ENCODE measurements around the gene CCDC192.

GRCh38 chr5:127935398-127935797 is 232.2 kb downstream of the CCDC192 start:
- no peak for TF ChIP-seq BACH1 (IDR thresholded peaks at IDR 0.05; ENCODE audit: borderline replicate concordance)
- no peak for TF ChIP-seq WRNIP1 (IDR thresholded peaks at IDR 0.05; ENCODE audit: borderline replicate concordance, low read depth, low read length)
- no peak for TF ChIP-seq ETV6 (conservative IDR thresholded peaks at IDR 0.05 in 1 of 2, IDR thresholded peaks at IDR 0.05 in 1 of 2; ENCODE audit: borderline replicate concordance in 1 of 2, low read depth in 1 of 2)
- TF ChIP-seq HCFC1 (IDR thresholded peaks at IDR 0.05; ENCODE audit: low read length) = no peak
- TF ChIP-seq, protein P1, sequence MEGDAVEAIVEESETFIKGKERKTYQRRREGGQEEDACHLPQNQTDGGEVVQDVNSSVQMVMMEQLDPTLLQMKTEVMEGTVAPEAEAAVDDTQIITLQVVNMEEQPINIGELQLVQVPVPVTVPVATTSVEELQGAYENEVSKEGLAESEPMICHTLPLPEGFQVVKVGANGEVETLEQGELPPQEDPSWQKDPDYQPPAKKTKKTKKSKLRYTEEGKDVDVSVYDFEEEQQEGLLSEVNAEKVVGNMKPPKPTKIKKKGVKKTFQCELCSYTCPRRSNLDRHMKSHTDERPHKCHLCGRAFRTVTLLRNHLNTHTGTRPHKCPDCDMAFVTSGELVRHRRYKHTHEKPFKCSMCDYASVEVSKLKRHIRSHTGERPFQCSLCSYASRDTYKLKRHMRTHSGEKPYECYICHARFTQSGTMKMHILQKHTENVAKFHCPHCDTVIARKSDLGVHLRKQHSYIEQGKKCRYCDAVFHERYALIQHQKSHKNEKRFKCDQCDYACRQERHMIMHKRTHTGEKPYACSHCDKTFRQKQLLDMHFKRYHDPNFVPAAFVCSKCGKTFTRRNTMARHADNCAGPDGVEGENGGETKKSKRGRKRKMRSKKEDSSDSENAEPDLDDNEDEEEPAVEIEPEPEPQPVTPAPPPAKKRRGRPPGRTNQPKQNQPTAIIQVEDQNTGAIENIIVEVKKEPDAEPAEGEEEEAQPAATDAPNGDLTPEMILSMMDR (IDR thresholded peaks at IDR 0.05 in 2 of 3, conservative IDR thresholded peaks at IDR 0.05 in 1 of 3; ENCODE audit: control insufficient read depth in 2 of 3, extremely low read depth in 1 of 3, insufficient read depth in 1 of 3, low read depth in 3 of 3, low read length in 3 of 3) = no peak
- no peak for TF ChIP-seq RAD21 (IDR thresholded peaks at IDR 0.05; ENCODE audit: insufficient read depth, low read depth, low read length)
- no peak for TF ChIP-seq HDAC2 (IDR thresholded peaks at IDR 0.05)
- no peak for TF ChIP-seq BHLHE40 (IDR thresholded peaks at IDR 0.05; ENCODE audit: borderline replicate concordance in 1 of 2, low read depth in 2 of 2, low read length in 1 of 2)
- TF ChIP-seq EP300 (IDR thresholded peaks at IDR 0.05; ENCODE audit: borderline replicate concordance in 1 of 2, control insufficient read depth in 1 of 2, low read depth in 2 of 2, low read length in 2 of 2) = no peak
- TF ChIP-seq CEBPZ (IDR thresholded peaks at IDR 0.05; ENCODE audit: low read depth, low read length) = no peak
- no peak for TF ChIP-seq NFIC (IDR thresholded peaks at IDR 0.05; ENCODE audit: low read depth, low read length)

Measured in GM12878 (cell line).